GM21526 (cell line): ENCODE results near the gene C6orf62.
"Not testable (repeated sequence)": the region's sequence is repeated elsewhere in the genome, so short reads cannot be mapped to it uniquely, and the experiment has no call there.

Source experiments
- ATAC-seq: cut with Tn5 transposase; IDR thresholded peaks from one replicate; pipeline ENCODE4 v1.9.1; 2021; ENCODE audit warnings: moderate library complexity; ENCODE audit not compliant: unreplicated experiment, low FRiP score

The C6orf62 gene

DNA sequence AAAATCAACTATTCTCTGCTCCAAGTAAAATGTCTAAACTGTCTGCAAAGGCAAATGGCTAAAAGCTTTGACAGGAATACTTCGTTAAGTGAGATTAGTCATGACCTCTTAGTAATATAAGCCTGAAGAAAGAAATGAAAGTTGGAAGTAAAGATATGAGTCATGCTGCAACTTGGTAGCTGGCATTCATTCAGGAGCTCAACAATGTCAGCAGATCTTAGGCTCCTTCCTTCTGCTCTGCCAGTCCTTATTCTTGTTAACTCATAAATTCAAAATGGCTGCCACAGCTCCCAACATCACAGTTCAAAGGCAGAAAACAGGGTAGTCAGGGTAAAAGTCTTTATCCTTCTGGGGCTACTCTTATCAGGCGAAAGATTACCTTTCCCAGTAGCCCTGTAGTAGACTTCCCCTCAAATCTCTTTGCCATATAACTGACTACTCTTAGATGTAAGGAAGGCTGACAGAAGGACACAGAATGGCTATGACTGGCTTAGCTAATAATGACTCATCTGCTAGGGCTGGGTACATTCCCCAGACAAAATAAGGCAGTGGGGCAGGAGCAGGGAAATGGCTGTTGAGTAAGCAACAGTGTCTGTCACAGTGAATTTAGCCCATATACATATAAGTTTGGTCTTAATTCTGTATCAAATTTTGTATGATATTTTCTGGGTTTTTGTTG, 24.4 kb upstream of the C6orf62 start:
- ATAC-seq, result peak; percentile 73

DNA sequence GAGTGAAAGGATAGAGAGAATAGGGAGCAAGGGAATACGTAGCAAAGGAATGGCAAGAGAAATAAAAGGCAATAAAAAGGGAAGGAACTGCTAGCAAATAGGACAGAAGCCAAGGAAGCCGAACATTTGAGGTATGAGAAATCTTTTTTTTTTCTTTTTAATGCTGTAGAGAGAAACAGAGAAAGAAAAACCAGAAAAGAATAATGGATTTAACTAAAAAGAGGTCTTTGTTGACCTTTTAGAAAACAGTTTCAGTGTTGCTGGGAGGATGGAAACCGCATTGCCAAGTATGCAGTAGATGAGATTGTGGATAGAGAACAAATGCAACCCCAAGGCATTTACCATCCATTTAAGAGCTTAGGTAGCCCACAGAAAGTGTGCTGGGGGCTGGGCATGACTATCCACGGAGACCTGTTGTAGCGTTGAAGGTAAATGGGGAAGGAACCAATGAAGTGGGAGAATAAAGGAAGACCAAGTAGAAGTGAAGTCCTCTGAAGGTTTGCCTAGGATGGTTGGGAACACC, 23.3 kb upstream of the C6orf62 start:
- ATAC-seq, result no peak

DNA sequence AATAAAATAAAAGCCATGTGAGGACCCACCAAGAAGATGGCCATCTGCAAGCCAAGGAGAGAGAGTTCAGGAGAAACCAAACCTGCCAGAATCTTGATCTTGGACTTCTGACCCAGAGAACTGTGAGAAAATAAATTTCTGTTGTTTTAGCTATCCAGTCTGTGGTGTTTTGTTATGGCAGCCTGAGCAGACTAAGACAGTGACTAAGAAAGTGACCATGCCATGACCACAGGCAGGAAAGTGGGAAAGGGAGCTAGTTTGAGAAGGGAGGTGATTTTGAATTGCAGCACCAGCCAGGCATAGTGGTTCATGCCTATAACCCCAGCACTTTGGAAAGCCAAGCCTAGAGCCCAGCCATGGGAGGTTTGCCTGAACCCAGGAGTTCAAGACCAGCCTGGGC, 21.9 kb upstream of the C6orf62 start:
- no peak for ATAC-seq

DNA sequence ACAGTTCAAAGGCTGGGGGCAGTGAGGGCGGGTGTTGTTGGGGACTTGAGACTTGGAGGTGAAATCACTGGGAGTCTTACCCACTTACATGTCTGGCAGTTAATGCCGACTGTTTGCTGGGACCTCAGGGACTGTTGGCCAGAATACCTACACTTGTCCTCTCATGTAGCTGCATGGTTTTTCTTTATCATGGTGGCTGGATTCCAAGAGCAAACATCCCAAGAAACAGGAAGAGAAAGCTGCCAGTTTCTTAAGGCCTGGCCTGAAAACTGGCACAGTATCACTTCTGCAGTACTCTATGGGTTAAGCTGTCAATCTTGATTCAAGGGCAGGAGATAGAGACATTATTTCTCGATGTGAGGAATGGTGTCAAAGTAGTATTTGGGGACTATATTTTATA, 19.8 kb upstream of the C6orf62 start:
- no peak for ATAC-seq

- not testable (repeated sequence) for ATAC-seq
These were observed 15.8 kb upstream of the C6orf62 start for GRCh38 chr6:24734710-24735109.

GRCh38 chr6:24734166-24734565, 15.2 kb upstream of the C6orf62 start:
- ATAC-seq, result no peak

- ATAC-seq, result not testable (repeated sequence)
These were observed 12.6 kb upstream of the C6orf62 start for GRCh38 chr6:24731456-24732134.

- not testable (repeated sequence) for ATAC-seq
These were observed 11.7 kb upstream of the C6orf62 start for GRCh38 chr6:24730653-24731052.

GRCh38 chr6:24723270-24723669, 4.3 kb upstream of the C6orf62 start:
- no peak for ATAC-seq

DNA sequence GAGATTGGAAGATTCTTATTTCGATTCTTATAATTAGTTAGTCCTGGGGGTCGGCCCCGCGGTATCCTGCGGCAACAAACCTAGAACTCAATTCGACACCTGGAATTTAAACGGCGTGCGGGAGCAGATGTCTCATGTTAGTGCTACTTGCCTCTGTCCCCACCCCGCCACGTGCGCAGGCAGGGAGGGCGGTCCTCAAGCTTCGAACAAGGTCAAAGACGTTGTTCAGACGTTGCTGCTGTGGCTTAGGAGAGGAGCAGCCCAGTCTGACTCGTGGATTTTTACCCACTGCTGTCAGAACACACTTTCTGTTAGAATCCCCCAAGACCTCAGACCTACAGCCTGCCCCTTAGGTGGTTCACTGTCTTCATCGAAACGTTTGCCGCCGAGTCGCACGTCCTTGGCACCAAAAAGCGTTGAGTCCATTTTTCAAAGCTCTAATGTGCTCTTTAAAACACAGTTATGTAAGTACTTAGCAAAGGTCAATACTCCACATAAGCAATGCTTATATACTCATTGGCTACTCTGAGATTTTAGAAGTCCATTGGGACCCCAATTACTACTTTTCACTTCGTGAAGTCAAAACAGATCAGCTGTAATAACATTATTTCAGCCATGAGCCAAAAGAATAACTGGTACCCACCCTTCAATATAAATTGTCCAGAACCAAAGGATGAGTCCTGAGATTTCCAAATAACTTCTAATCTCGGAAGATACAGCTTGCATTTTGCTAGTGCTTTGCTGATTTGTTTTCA, 2.7 kb upstream of the C6orf62 start:
- peak; percentile 52 for ATAC-seq

GRCh38 chr6:24720604-24721460, 1.9 kb upstream of the C6orf62 start:
- ATAC-seq, result peak; percentile 85

DNA sequence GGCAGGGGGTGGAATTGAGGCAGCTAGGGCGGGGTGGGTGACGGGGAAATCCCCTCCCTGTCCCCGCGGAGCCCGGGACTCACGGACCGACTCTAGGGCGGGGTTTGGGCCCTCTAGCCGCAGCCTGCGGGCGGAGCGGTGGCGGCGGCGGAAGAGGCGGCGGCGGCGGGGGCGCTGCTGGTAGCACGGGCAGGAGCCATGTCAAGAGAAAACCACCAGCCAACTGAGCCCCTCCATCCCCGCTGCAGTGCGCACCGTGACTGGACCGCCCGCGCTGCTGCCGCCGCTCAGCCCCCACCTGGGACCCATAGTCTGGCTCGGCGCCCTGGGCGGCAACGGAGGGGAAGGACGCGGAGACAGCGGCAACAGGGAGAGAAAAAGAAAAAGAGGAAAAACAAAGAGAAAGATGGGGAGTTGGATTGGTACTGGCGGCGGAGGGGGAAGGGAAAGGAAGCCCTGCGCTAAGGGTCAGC, 1.2 kb upstream of the C6orf62 start:
- no peak for ATAC-seq

DNA sequence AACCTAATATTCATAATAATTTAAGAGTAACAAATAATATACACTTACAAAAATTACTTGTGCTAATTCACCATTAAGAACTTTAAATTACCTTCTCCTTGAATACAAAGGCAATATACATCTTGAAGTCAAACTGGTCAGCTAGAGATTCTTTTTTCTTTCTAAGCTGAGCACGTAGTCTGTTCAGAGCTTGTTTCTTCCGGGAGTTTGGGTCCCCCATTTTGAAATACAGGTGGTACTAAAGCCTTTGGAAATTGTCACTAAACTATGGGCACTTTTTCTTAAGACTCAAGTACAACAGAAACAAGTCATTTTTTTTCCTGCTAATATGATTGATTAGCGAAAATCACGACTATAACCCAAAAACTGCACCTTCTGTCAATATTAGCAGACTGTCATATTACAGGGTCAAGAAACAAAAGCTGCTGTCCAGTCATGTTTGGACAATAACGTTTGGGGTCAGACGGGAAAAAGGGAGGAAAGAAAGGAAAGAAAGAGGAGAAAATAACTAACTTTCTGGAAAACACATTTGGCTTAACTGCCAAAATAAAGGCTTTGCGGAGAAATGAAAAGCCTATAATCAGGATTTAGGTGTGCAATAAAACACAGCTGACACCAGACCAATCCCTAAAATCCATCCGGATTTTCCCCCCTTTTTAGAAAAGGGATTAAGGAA, 367 bp downstream of the C6orf62 start:
- no peak for ATAC-seq

DNA sequence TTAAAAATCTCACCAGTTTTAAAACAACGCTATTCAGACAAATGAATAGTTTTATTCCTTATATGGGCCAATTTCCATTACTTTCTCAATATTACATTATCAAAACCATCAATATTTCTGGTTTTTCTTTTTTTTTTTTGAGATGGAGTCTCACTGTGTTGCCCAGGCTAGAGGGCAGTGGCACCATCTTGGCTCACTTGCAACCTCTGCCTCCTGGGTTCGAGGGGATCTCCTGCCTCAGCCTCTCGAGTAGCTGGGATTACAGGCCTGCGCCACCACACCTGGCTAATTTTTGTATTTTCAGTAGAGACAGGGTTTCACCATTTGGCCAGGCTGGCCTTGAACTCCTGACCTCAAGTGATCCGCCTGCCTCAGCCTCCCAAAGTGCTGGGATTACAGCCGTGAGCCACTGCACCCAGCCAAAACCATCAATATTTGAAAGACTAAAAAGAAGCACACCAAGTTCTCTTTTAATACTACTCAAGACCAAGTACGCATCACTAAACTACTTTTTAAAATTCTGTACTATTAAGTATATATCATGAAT, 2.3 kb downstream of the C6orf62 start:
- ATAC-seq, result not testable (repeated sequence)

- no peak for ATAC-seq
These were observed 8.2 kb downstream of the C6orf62 start for GRCh38 chr6:24710519-24711303.

DNA sequence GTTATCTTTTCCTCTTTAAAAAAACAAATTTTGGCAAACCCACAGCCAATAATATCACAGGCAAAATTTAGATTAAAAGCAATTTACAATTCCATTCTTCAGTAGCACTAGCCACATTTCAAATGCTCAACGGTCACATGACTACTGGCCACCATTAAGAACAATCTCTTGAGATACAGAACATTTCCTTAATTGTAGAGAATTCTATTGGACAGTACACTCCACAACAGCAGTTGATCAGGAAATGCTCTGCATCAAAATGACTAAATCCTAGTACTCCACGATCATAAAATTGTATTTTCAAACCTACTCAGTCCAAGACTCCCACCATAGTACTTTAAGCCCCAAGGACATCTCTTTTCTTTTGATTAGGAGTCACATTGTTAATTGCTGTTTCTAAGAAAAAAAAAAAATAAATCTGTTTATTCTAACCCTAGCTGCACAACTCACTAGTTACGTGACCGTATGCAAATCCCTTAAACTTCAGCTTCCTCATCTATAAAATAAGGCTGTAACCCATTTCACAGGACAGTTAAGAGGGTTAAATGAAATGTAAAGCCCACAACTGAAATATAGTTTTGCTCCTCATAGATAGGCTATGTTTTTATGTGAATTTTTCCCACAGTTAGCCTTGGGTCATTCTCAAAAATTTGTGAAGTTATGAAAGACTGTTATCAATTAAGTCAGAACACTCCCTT, 9.8 kb downstream of the C6orf62 start:
- ATAC-seq, result no peak

- ATAC-seq, result no peak
These were observed 10.3 kb downstream of the C6orf62 start for GRCh38 chr6:24708612-24709011.

- no peak for ATAC-seq
These were observed 14.5 kb downstream of the C6orf62 start for GRCh38 chr6:24704468-24704867.
